WTC11 (cell line): ENCODE results near the gene FIGNL2.

ENCODE experiments used
- JUN ChIP-seq: sonication (generic); formaldehyde crosslinking; IDR thresholded peaks from 2 replicates; pipeline ENCODE4 v1.8.0; 2023; ENCODE audit warnings: mild to moderate bottlenecking, missing genetic modification reagents
- NR3C1 ChIP-seq: sonication (generic); formaldehyde crosslinking; conservative IDR thresholded peaks from 2 replicates; pipeline ENCODE4 v1.8.1; 2023; ENCODE audit warnings: low read depth, mild to moderate bottlenecking, missing genetic modification reagents
- RELA ChIP-seq: sonication (generic); formaldehyde crosslinking; IDR thresholded peaks from 2 replicates; pipeline ENCODE4 v1.8.1; 2022; ENCODE audit warnings: missing genetic modification reagents, mild to moderate bottlenecking, borderline replicate concordance
- ZNF138 ChIP-seq: sonication (generic); formaldehyde crosslinking; conservative IDR thresholded peaks from 2 replicates; pipeline ENCODE4 v1.8.1; 2022; ENCODE audit warnings: mild to moderate bottlenecking, moderate library complexity, missing genetic modification reagents
- TF ChIP-seq, protein P1 (sequence below): fragments of 200-600 bp; IDR thresholded peaks from 2 replicates; pipeline ENCODE4 v1.8.0; 2022; ENCODE audit warnings: antibody characterized with exemption

DNA sequence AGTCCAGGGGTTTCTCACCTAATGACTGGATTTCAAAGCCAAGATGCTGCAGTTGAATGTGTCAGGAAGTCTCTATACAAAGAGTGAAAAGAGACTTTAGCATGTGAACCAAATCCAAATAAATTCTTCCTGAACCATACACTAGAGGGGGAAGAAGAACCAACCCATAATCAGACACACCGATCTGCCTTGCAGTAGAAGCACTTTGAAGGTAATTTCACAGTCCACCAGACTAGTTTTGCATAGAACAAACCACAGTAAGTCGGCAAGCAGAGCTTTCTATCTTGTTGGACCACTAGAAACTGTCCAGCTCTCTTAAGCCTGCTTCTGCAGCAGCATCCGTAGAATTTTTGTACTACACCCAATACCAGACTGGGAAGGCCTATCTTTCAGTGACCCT, 39.3 kb downstream of the FIGNL2 start:
- TF ChIP-seq NR3C1 (no peak), JUN (CRISPR knock-in tag) (no peak), RELA (CRISPR knock-in tag) (no peak), ZNF138 (CRISPR knock-in tag) (no peak)
- TF ChIP-seq, protein P1, sequence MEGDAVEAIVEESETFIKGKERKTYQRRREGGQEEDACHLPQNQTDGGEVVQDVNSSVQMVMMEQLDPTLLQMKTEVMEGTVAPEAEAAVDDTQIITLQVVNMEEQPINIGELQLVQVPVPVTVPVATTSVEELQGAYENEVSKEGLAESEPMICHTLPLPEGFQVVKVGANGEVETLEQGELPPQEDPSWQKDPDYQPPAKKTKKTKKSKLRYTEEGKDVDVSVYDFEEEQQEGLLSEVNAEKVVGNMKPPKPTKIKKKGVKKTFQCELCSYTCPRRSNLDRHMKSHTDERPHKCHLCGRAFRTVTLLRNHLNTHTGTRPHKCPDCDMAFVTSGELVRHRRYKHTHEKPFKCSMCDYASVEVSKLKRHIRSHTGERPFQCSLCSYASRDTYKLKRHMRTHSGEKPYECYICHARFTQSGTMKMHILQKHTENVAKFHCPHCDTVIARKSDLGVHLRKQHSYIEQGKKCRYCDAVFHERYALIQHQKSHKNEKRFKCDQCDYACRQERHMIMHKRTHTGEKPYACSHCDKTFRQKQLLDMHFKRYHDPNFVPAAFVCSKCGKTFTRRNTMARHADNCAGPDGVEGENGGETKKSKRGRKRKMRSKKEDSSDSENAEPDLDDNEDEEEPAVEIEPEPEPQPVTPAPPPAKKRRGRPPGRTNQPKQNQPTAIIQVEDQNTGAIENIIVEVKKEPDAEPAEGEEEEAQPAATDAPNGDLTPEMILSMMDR: no peak
